Left hindlimb (tissue), 1 donor: ENCODE measurements around the gene NDST3.
"Not testable (repeated sequence)": the region's sequence is repeated elsewhere in the genome, so short reads cannot be mapped to it uniquely, and the experiment has no call there.

Experiments used
- DNase-seq: peaks from one replicate; pipeline ENCODE4 v3.0.0-alpha.2; 2018

Gene NDST3

DNA sequence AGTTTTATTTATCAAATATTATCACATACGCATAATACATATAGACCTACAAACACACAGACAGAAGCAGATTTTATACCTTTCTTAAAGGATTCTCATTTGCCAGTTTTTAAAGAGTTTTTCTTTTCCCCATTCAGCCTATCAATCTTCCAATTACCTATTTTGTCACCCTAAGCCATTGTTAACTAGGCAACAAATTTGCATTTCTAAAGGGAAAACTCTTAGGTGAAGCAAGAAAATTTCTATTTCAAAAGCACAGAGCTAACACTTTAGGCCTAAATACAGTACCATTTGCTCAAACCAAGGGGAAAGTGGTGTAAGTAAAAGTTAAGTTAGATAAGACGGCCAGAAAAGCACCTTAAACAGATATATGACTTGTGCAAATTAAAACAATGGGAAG lies 156.6 kb downstream of the NDST3 start:
- DNase-seq = no peak

DNA sequence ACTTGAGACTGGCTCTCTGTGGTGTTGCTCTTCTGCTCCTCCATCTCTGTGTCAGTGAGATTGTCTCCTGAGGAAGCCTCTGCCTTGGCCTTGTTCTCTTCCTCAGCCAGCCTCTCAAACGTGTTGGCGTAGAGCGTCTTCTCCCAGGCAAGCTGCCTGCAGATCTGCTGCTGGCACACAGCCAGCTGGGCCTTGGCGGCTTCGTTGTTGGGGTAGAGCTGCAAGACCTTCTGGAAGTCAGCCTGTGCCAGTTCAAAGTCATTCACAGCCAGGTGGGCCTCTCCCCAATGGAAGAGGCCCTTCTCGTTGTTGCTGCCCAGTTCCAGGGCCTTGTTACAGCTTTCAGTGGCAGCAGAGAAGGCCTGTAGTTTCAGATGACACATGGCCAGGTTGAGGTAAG lies 159.1 kb downstream of the NDST3 start:
- DNase-seq = no peak

DNA sequence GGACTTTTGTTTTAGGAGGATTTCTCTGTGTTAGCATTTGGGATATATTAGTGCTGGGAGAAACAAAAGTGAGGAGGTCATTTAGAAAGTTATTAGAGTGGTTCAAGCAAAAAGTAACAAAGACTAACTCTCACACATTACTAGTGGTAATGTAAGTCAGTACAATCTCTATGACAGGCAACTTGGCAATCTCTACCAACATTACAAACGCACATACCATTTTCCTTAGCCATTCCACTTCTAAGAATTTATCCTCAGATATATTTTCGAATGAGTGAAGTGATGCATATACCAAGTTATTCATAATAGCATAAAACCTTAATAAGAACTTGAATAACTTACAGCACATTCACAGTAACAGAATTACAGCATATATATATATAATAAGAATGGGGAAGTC lies 172.3 kb downstream of the NDST3 start:
- DNase-seq = no peak

DNA sequence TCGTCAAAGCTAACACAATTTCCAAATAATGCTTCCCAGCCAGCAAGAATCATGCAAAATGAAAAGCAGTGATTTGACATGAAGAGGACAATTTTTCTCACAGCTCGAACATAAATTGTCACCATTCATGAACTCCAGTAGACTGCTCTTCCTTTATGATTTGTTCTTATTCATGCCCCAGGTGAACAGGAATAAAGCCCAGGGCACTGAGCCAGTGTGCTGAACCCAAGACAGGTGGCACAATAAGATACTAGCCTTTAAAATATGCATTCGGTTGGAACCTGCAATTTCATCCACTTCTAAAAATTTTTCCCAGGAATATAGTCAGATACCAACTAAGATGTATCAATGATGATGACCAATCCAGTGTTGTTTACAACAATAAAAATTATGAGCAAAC lies 178.8 kb downstream of the NDST3 start:
- no peak for DNase-seq

DNA sequence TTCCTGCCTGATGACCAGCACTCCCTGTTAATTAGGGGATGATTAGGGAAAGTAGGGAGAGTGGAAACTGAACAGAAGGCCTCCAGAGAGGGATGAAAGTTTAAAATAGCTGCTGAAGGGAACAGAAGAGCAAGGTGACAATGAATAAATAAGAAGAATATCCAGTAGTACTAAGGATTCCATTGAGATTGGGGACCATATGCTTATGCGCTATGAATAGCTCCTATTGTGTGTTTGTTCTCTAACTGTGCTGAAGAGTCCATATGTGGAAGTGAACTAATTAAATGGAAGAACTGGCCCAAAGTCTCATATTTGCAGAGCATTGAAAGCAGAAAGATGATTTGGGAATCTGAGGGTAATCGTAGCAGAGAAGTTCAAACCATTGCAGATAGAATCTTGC lies 181.5 kb downstream of the NDST3 start:
- no peak for DNase-seq

DNA sequence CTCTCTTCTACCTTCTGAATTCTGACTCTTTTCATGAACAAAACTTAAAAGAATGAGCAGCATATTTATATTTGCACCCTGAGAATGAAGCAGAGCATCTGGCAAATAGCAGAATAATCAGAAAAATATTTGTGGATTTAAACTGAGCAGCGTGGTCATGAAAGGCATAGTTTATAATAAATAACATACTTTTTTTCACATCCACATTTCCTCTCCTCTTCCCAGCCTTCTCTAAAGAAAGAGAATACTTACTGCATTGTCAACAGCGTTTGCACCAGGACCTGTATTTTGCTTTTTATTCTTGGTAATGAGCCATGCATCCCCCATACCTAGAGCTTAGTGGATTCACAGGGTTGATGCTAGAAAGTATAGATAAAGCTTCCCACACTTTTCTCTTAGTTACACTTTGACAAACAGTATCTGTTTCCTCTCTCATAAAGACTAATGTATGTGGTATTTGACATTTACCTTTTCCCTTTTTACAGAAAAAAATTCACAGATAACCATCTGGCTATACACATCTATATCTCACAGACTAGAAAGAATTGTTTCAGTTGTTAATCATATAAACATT lies 187.0 kb downstream of the NDST3 start:
- DNase-seq = no peak

DNA sequence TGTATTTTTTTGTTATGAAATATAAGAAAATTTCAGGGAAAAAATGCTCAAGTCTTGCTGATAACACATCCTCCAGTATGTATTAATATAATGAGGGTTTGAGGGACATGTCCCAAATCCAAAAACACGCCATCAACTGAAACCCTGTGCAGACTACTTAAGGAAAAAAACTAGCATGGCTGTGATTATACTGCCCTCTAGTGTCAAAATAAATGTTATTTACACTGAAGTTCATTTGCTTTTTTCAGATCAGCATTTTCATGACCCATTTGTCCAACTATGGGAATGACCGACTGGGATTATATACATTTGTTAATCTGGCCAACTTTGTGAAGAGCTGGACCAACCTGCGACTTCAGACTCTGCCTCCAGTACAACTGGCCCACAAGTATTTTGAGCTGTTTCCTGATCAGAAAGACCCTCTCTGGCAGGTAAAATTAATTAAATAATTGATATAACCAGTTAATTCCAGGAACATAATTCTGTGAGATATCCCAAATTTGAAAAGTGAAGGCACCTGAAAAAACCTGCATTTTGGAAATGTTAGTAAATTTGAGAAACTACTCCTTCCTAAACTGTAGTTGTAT lies 190.1 kb downstream of the NDST3 start:
- no peak for DNase-seq

DNA sequence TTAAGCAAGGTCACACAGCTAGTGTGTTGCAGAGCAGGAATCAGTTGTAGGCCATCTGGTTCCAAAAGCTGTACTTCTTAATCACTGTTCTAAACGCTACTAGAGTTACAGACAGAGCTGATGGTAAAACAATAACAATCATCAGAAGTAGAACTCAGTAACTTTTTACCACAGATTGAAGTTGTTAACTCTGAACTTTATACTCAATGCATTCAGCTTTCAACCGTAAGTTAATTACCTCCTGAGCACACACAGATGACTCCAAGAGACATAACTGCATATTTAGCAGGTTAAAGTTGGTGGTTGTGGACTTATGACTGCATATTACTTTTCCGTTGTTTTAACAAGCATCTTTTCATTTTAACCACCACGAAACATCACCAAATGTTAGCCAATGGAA lies 191.2 kb downstream of the NDST3 start:
- DNase-seq = no peak

DNA sequence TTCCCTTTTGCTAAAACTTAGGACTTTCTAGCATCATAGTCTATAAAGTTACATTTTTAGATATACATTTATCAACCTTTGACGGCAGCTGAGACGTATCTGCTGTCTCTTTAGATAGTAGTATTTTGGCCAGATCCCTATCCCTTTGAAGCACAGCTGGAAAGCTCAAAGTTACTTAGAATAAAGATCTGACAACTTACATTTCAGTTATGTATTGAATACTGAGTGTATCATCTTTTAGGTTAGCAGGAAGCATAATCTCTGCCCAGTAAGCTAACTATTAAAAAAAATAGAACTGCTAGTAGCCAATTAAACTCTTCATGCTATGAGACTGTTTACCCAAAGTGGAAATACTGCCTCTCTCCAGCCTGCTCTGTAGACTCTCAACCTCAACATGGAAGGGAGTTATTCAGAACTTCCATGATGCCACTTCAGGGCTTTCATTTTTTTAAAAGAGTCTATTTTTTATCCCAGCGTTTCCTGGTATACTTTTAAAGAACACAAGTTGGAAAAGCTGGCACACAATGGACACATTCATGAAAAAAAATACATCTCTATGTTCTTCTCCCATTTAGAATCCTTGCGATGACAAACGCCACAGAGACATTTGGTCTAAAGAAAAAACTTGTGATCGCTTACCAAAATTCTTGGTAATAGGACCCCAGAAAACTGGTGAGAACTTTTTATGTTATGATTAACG lies 192.2 kb downstream of the NDST3 start:
- DNase-seq = no peak

DNA sequence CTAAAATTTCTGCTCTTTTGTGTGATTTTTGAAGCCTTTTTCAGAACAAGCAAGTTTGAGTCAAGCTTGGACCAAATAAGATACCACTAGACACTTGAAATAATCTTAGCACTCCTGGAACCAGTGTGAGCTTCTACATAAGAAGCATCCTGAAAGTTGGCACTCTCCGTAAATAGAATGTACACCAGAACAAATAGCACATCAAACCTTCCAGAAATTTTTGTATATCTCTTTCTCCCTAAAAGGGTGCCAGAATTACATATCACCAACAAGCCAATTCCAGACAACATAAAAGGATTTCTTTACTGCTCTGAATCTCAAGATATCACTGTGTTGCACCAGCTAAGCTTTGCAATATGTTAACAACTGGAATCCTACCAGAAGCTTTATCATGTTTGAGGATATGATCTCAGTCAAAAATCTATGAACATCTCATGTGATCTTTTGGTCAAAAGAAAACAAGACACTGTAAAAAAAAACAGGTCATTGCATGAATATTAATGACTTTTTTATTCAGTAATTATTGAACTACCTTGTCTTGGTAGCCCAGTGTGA lies 201.4 kb downstream of the NDST3 start:
- no peak for DNase-seq

DNA sequence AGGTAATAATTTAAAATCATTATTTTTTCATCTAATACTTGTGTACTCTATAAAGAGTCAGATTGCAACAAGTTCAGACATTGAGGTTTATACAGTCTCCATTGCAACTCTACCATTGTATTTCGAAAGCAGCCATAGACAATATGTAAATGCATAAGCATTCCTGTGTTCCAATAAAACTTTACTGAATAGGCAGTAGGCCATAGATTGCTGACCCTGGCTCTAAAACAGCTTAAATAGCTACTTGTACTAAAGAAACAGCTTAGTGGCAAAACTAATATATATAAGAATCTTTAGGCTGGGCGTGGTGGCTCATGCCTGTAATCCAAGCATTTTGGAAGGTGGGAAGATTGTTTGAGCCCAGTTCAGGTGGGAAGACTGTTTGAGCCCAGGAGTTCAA lies 203.2 kb downstream of the NDST3 start:
- DNase-seq = no peak

DNA sequence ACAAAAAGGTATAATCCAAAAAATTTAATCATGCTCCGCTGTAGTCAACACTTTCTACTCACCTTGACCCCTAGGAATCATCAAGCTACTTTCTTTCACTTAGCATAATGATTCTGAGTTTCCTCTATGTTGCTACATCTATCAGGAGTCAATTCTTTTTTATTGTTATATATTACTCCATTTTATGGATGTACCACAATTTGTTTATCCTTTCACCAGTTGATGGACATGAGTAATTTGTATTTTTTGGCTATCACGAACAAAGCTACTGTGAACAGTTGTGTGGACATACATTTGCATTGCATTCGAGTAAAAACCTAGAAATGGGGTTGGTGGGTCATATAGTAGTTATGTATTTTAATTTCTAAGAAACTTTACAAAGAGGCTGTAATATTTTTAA lies 215.6 kb downstream of the NDST3 start:
- no peak for DNase-seq

DNA sequence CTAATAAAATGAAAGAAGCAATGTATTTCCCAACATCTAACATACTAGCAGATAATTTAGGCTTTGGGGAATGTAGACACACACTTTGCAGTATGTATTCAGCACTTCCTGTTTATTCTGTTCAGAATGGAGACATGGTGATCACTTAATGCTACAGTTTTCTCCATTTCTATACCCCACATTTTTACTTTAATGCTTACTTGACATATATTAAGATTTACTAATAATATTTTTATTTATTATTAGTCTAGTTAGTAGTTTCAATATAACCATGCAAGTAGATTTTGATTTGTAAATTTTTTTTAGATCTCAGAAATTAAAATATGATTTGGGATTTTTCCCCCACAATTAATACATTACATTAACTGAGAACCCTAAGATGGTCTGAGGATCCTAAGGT lies 220.1 kb downstream of the NDST3 start:
- DNase-seq = no peak

DNA sequence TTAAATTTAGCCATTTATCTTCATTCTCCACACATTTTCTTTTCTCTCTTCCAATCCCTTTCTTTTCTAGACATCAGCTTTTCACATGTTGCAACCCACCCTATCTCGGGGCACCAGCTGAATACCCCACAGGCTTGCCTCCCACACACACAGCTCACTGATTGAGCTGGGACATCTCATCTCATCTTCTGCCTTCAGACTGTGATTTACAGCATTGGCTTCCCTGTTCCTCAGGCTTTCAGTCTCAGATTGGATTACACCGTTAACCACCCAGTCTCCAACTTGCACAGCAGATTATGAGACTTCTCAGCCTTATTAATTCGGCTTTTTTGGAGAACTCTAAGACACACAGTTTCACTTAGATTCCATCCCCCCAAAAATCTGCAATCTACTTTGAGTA lies 224.8 kb downstream of the NDST3 start:
- no peak for DNase-seq

DNA sequence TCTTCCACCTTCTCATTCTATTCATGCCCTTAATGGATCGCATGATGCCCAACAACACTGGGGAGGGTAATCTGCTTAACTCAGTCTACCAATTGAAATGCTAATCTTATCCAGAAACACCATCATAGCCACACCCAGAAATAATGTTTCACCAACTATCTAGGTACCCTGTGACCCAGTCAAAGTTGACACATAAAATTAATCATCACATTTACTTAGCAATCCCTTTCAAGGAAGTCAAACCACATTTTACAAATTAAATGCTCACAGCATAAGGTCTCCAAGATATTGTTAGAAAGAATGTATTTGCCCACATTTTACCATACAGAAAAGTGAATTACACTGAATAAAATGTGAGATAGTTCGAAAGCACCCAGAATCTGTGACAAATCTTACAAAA lies 226.0 kb downstream of the NDST3 start:
- DNase-seq = no peak

DNA sequence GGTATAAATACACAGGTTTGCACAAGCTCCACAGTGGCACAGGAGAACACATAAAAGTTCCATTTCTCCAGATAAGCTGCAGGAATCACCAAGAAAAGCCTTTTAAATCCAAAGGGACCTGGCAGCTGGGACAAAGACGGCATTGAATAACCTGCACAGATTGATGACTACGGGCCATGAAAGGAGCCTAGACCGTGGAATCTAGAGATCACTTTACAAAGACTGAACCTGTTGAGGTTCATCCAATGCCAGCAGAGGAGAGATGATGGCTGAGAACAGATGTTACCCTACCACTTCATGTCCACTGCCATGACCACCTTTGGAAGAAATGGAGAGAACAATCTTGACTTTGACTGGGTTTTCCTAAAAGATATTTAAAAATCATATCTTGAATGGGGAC lies 229.8 kb downstream of the NDST3 start:
- DNase-seq = no peak

DNA sequence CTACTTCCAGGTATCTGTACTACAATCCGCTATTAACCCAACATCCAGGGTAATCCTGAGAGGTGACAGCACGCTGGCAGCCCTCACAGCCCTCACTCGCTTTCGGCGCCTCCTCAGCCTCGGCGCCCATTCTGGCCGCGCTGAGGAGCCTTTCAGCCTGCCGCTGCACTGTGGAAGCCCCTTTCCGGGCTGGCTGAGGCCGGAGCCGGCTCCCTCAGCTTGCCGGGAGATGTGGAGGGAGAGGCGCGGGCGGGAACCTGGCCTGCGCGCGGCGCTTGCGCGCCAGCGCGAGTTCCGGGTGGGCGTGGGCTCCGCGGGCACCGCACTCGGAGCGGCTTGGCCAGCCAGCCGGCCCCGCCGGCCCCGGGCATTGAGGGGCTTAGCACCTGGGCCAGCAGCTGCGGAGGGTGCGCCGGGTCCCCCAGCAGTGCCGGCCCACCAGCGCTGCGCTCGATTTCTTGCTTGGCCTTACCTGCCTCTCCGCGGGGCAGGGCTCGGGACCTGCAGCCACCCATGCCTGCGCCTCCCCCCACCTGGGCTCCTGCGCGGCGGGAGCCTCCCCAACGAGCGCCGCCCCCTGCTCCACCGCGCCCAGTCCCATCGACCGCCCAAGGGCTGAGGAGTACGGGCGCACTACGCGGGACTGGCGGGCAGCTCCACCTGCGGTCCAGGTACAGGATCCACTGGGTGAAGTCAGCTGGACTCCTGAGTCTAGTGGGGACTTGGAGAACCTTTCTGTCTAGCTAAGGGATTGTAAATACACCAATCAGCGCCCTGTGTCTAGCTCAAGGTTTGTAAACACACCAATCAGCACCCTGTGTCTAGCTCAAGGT lies 231.2 kb downstream of the NDST3 start:
- DNase-seq = peak; percentile 56

DNA sequence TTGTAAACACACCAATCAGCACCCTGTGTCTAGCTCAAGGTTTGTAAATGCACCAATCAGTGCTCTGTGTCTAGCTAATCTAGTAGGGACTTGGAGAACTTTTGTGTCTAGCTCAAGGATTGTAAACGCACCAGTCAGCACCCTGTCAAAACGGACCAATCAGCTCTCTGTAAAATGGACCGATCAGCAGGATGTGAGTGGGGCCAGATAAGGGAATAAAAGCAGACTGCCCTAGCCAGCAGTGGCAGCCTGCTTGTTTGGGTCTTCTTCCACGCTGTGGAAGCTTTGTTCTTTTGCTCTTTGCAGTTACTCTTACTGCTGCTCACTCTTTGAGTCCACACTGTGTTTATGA lies 231.8 kb downstream of the NDST3 start:
- not testable (repeated sequence) for DNase-seq

DNA sequence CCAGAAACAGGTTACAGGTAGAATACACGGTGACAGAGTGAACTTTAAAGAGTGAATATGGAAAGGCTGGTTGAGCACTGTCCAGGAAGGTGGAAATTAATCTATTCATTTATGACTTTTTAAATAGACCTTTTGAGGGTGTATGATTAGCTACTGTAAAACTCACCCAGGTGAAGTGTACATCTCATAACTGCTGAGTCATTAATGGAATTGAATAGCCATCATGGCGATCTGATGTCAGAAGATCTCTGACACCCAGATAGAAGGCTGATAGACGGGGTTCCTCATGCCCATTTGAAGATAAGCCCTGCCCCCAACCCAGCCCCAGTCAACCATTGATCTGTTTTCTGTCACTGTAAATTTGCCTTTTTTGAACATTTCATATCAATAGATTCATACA lies 234.5 kb downstream of the NDST3 start:
- no peak for DNase-seq

DNA sequence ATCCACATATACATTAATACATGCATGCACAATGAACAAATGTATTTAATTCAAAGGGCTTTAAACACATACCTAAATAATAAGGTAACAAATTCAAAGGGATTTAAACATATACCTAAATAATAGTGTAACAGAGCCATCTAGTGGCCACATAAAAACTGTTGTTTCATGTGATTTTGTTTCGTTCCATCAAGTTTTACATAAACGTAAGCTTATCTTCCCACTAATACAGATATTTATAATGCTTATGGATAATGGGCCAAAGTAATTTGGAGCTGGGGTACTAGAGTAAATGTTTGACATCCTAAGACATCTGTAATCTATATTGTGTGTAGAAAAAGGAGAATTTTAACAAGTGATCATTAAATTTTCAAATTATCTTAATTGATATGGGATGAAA lies 236.2 kb downstream of the NDST3 start:
- no peak for DNase-seq

DNA sequence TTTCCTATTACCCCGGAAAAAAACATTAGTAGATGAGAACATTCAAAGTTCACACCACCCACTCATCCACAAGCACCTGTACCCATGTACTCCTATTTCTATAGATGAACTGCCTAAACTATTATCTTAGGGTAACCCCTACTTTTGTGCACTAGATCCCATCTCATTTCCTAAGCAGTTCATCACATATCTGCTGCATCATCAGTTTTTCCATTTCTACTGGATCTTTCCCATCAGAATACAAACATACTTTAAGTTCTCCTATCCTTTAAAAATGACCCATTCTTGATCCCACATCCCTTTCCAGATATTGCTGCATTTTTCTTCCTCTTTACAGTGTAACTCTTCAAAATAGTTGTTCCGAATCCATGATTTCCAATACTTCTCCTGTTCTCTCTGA lies 237.5 kb downstream of the NDST3 start:
- no peak for DNase-seq

DNA sequence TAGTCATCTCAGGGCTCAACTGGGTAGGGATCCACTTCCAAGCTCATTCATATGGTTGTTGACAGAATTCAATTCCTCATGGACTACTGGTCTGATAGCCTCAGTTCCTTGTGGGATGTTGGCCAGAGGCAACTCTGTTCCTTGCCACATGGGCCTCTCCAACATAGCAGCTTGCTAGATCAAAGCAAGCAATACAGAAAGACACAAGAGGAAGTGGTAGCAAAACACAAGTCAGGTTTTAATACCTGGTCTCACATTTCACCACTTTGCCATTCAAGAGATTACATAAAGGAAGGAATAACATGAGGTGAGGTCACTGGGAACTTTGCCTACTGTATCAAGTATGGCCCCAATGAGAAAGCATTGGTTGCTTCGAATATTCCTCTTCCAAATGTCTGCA lies 239.4 kb downstream of the NDST3 start:
- DNase-seq = no peak

DNA sequence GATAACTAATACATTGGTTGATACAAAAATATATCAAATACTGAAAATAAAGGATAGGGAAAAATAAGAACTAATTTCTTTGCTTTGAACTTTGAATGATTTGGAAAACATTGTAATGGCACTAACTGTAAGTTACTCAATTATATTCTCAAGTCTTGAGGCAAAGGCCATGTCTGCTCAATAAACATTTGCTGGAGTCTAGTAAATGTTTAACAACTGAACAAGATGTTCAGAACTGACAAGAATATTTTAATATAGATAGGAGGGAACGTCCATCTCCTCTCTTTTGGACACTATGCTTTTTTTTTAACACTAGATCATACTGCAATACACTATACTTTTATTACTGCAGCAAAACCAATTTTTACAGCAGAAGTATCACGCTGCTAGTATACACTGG lies 242.3 kb downstream of the NDST3 start:
- DNase-seq = no peak

DNA sequence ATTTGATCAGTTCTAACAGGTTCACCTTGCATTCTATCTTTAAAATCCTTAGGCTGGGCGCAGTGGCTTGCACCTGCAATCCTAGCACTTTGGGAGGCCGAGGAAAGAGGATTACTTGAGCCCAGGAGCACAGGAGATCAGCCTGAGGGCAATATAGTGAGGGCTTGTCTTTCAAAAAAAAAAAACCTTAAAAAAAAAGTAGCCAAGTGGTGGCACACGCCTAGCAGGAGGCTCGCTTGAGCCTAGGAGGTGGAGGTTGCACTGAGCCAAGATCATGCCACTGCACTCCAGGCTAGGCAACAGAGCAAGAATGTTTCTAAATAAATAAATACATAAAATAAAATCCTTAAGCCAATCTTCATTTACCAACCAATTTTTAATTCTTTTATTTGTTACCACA lies 243.0 kb downstream of the NDST3 start:
- no peak for DNase-seq
